Muscle layer of colon (tissue), 2 donors: ENCODE measurements around the gene LRRN1.
A peak's percentile ranks its signal among the peaks of the same experiment; 100 is the strongest.

Source experiments
- H3K27ac ChIP-seq: one replicate; pipeline ENCODE4 v1.7.0; 2013; ENCODE audit warnings: low read depth, mild to moderate bottlenecking, low read length, moderate library complexity
- H3K27me3 ChIP-seq, 2 donors: one replicate each; pipeline ENCODE4 v1.7.0; 2013; ENCODE audit warnings: low read length in 2 of 2, mild to moderate bottlenecking in 2 of 2; ENCODE audit not compliant: insufficient read depth in 2 of 2, control insufficient read depth in 1 of 2
- H3K36me3 ChIP-seq: one replicate; pipeline ENCODE4 v1.7.0; 2013; ENCODE audit warnings: mild to moderate bottlenecking, low read length; ENCODE audit not compliant: insufficient read depth
- H3K4me1 ChIP-seq: one replicate; pipeline ENCODE4 v1.7.0; 2013; ENCODE audit warnings: mild to moderate bottlenecking, low read length; ENCODE audit not compliant: insufficient read depth
- H3K4me3 ChIP-seq, 2 donors: one replicate each; pipeline ENCODE4 v1.7.0; 2013; ENCODE audit warnings: low read length in 2 of 2, low read depth in 1 of 2, mild to moderate bottlenecking in 1 of 2, moderate library complexity in 1 of 2
- H3K9ac ChIP-seq: one replicate; pipeline ENCODE4 v1.7.0; 2013; ENCODE audit warnings: low read length
- H3K9me3 ChIP-seq: one replicate; pipeline ENCODE4 v1.7.0; 2013; ENCODE audit warnings: mild to moderate bottlenecking, low read length
- donor health status: abdominal sarcoma.
- donor health status: Adenocarcinoma of cecum.

LRRN1 gene

GRCh38 chr3:3799173-3800079, at the start of gene LRRN1:
TSS of gene LRRN1 (plus strand) at chr3:3799431. CDS start at chr3:3844642, 45,211 bp downstream.
- Histone ChIP-seq H3K4me1 (peaks cover 11% of the 10 kb centered on the region), H3K36me3 (no peaks in the 10 kb centered on the region), H3K27me3 (peaks cover 3 to 27% of the 10 kb centered on the region in 2 donors), H3K9me3 (no peaks in the 10 kb centered on the region), H3K4me3 (peak within 1 kb of the TSS; percentile 45 to 57), H3K27ac (no peak within 1 kb of the TSS), H3K9ac (no peak within 1 kb of the TSS)

- Histone ChIP-seq H3K4me3 (no peak overlapping the region), H3K36me3 (no peaks in the 10 kb centered on the region), H3K4me1 (no peaks in the 10 kb centered on the region), H3K27ac (no peak overlapping the region), H3K9me3 (no peaks in the 10 kb centered on the region), H3K27me3 (no peaks in the 10 kb centered on the region), H3K9ac (no peak overlapping the region)
Observed at GRCh38 chr3:3753416-3753815, 45.8 kb upstream of the LRRN1 start.

- Histone ChIP-seq H3K27ac (no peak overlapping the region), H3K4me1 (no peaks in the 10 kb centered on the region), H3K9ac (no peak overlapping the region), H3K36me3 (no peaks in the 10 kb centered on the region), H3K4me3 (no peak overlapping the region), H3K9me3 (no peaks in the 10 kb centered on the region), H3K27me3 (no peaks in the 10 kb centered on the region)
Observed at GRCh38 chr3:3765661-3766060, 33.6 kb upstream of the LRRN1 start.

GRCh38 chr3:3766140-3766539, 33.1 kb upstream of the LRRN1 start:
- H3K4me1 ChIP-seq = no peaks in the 10 kb centered on the region
- no peak overlapping the region for H3K27ac ChIP-seq
- H3K4me3 ChIP-seq = no peak overlapping the region
- no peaks in the 10 kb centered on the region for H3K36me3 ChIP-seq
- H3K9me3 ChIP-seq = no peaks in the 10 kb centered on the region
- H3K9ac ChIP-seq = no peak overlapping the region
- H3K27me3 ChIP-seq = no peaks in the 10 kb centered on the region

GRCh38 chr3:3771094-3771493, 28.1 kb upstream of the LRRN1 start:
- Histone ChIP-seq H3K27ac (no peak overlapping the region), H3K4me1 (no peaks in the 10 kb centered on the region), H3K9ac (no peak overlapping the region), H3K9me3 (no peaks in the 10 kb centered on the region), H3K27me3 (no peaks in the 10 kb centered on the region), H3K4me3 (no peak overlapping the region), H3K36me3 (no peaks in the 10 kb centered on the region)

- H3K9ac ChIP-seq = no peak overlapping the region
- H3K4me3 ChIP-seq = no peak overlapping the region
- no peak overlapping the region for H3K27ac ChIP-seq
- no peaks in the 10 kb centered on the region for H3K4me1 ChIP-seq
- no peaks in the 10 kb centered on the region for H3K36me3 ChIP-seq
- H3K9me3 ChIP-seq = no peaks in the 10 kb centered on the region
- H3K27me3 ChIP-seq = no peaks in the 10 kb centered on the region
Observed at GRCh38 chr3:3771567-3771966, 27.7 kb upstream of the LRRN1 start.

GRCh38 chr3:3772338-3772737, 26.9 kb upstream of the LRRN1 start:
- Histone ChIP-seq H3K27me3 (no peaks in the 10 kb centered on the region), H3K9me3 (no peaks in the 10 kb centered on the region), H3K36me3 (no peaks in the 10 kb centered on the region), H3K27ac (no peak overlapping the region), H3K4me3 (no peak overlapping the region), H3K9ac (no peak overlapping the region), H3K4me1 (no peaks in the 10 kb centered on the region)

GRCh38 chr3:3772920-3773319, 26.3 kb upstream of the LRRN1 start:
- no peaks in the 10 kb centered on the region for H3K27me3 ChIP-seq
- H3K4me3 ChIP-seq = no peak overlapping the region
- H3K9ac ChIP-seq = no peak overlapping the region
- H3K9me3 ChIP-seq = no peaks in the 10 kb centered on the region
- no peaks in the 10 kb centered on the region for H3K36me3 ChIP-seq
- no peak overlapping the region for H3K27ac ChIP-seq
- no peaks in the 10 kb centered on the region for H3K4me1 ChIP-seq

GRCh38 chr3:3776607-3777006, 22.6 kb upstream of the LRRN1 start:
- Histone ChIP-seq H3K9me3 (no peaks in the 10 kb centered on the region), H3K4me3 (no peak overlapping the region), H3K4me1 (no peaks in the 10 kb centered on the region), H3K27me3 (no peaks in the 10 kb centered on the region), H3K36me3 (no peaks in the 10 kb centered on the region), H3K9ac (no peak overlapping the region), H3K27ac (no peak overlapping the region)

- Histone ChIP-seq H3K4me1 (no peaks in the 10 kb centered on the region), H3K27me3 (no peaks in the 10 kb centered on the region), H3K9me3 (no peaks in the 10 kb centered on the region), H3K4me3 (no peak overlapping the region), H3K27ac (no peak overlapping the region), H3K36me3 (no peaks in the 10 kb centered on the region), H3K9ac (no peak overlapping the region)
Observed at GRCh38 chr3:3778216-3778615, 21.0 kb upstream of the LRRN1 start.

- Histone ChIP-seq H3K9me3 (no peaks in the 10 kb centered on the region), H3K27me3 (no peaks in the 10 kb centered on the region), H3K4me1 (no peaks in the 10 kb centered on the region), H3K36me3 (no peaks in the 10 kb centered on the region), H3K27ac (no peak overlapping the region), H3K4me3 (no peak overlapping the region), H3K9ac (no peak overlapping the region)
Observed at GRCh38 chr3:3778641-3779270, 20.5 kb upstream of the LRRN1 start.
